Stomach (tissue), 4 donors: ENCODE measurements around the gene GBP5.

Source experiments
- EP300 ChIP-seq: sonication (generic); formaldehyde crosslinking; IDR thresholded peaks from one replicate; pipeline ENCODE4 v1.6.1; 2017; ENCODE audit warnings: antibody characterized with exemption
- POLR2A ChIP-seq, 4 donors: fragments of 450-650 bp; IDR thresholded peaks; one replicate each; pipeline ENCODE4 v1.6.1; 2016; ENCODE audit warnings: antibody characterized with exemption in 4 of 4, control low read depth in 2 of 4, mild to moderate bottlenecking in 1 of 4, moderate library complexity in 1 of 4
- POLR2AphosphoS5 ChIP-seq, 3 donors: sonication (generic); formaldehyde crosslinking; IDR thresholded peaks; one replicate each; pipeline ENCODE4 v1.6.1; 2016; ENCODE audit warnings: antibody characterized with exemption in 3 of 3
- TF ChIP-seq, protein P1 (sequence below), 7 experiments: fragments of 450-650 bp in 4 of 7; fragments of 200-600 bp in 3 of 7; sonication (generic) in 3 of 7; IDR thresholded peaks; one replicate each; pipeline ENCODE4 v1.5.1; 2016 to 2019; ENCODE audit warnings: antibody characterized with exemption in 7 of 7, control low read depth in 2 of 7, mild to moderate bottlenecking in 1 of 7

DNA sequence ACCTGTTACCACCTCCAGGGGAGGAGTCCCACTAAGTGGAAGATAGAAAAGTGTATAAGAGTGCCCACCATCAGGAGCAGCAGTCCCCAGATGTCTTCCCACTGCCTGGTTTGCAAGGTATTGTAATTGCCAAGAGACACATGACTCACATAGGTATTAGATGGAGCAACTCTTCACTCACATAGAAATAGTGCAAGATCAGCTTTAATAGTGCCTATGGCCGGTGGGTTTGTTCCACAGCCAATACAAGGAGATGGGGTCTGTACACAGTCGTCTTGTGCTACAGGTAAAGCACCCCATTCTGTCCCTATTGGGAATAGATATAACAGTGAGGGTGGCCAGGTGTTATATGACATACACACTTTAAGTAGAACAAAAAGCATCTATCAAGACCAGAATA is 18.6 kb upstream of the GBP5 start:
- TF ChIP-seq, protein P1, sequence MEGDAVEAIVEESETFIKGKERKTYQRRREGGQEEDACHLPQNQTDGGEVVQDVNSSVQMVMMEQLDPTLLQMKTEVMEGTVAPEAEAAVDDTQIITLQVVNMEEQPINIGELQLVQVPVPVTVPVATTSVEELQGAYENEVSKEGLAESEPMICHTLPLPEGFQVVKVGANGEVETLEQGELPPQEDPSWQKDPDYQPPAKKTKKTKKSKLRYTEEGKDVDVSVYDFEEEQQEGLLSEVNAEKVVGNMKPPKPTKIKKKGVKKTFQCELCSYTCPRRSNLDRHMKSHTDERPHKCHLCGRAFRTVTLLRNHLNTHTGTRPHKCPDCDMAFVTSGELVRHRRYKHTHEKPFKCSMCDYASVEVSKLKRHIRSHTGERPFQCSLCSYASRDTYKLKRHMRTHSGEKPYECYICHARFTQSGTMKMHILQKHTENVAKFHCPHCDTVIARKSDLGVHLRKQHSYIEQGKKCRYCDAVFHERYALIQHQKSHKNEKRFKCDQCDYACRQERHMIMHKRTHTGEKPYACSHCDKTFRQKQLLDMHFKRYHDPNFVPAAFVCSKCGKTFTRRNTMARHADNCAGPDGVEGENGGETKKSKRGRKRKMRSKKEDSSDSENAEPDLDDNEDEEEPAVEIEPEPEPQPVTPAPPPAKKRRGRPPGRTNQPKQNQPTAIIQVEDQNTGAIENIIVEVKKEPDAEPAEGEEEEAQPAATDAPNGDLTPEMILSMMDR (IDR thresholded peaks at IDR 0.05) = no peak
- TF ChIP-seq POLR2A (IDR thresholded peaks at IDR 0.05) (no peak), POLR2AphosphoS5 (IDR thresholded peaks at IDR 0.05) (no peak), EP300 (no peak)
